Suprapubic skin (tissue), 3 donors: ENCODE results near the gene MEF2A.

Experiments
- POLR2A ChIP-seq, 2 donors: fragments of 450-650 bp; IDR thresholded peaks; one replicate each; pipeline ENCODE4 v1.6.1; 2017; ENCODE audit warnings: antibody characterized with exemption in 2 of 2, mild to moderate bottlenecking in 2 of 2, moderate library complexity in 2 of 2
- TF ChIP-seq, protein P1 (sequence below), 2 donors: fragments of 200-600 bp in 1 of 2; fragments of 450-650 bp in 1 of 2; sonication (generic) in 1 of 2; IDR thresholded peaks; one replicate each; pipeline ENCODE4 v1.5.1; 2016 to 2019; ENCODE audit warnings: antibody characterized with exemption in 2 of 2, mild to moderate bottlenecking in 1 of 2, moderate library complexity in 1 of 2

DNA sequence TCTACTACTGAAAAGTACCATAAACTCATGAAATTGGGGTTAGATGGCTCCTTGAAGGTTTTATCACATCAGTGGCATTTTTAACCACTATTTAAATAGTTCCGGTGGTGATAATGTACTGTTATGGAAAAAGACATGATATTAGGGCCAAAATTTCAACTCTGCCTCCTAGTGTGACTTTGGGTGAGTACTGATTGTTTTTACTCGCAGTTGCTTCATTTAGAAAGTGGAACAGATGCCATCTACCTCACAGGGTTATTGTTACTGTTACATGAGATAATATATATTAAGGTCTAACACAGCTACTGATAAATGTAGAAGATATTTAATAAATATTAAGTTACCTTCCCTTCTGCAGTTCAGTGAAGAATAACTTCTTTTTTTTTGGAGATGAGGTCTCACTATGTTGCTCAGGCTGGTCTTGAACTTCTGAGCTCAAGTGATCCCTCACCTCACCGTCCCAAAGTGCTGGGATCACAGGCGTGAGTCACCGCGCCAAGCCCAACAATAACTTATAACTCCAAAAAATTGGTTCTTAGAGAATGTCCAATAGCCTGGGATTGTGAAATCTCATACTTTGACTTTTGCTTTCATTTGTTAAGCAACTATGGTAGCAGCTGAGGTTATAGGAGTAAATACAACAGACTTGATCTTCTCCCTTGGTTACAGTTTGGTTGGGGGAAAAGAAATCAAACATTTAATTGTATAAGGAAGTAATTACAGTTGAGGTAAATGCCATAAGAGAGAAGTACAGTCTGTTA is 48.3 kb downstream of the MEF2A start:
- no peak for TF ChIP-seq POLR2A (IDR thresholded peaks at IDR 0.05)
- TF ChIP-seq, protein P1, sequence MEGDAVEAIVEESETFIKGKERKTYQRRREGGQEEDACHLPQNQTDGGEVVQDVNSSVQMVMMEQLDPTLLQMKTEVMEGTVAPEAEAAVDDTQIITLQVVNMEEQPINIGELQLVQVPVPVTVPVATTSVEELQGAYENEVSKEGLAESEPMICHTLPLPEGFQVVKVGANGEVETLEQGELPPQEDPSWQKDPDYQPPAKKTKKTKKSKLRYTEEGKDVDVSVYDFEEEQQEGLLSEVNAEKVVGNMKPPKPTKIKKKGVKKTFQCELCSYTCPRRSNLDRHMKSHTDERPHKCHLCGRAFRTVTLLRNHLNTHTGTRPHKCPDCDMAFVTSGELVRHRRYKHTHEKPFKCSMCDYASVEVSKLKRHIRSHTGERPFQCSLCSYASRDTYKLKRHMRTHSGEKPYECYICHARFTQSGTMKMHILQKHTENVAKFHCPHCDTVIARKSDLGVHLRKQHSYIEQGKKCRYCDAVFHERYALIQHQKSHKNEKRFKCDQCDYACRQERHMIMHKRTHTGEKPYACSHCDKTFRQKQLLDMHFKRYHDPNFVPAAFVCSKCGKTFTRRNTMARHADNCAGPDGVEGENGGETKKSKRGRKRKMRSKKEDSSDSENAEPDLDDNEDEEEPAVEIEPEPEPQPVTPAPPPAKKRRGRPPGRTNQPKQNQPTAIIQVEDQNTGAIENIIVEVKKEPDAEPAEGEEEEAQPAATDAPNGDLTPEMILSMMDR (IDR thresholded peaks at IDR 0.05) = no peak
